GOT3 (cell line): ENCODE measurements around the gene LIN37.

ENCODE experiments used
- DNase-seq: peaks from one replicate; lab custom pipeline; 2025; ENCODE audit warnings: mixed read lengths; lab: John Stamatoyannopoulos, UW

Gene LIN37

GRCh38 chr19:35748106-35749020 lies at the start of gene LIN37:
Gene LIN37, plus strand, starts transcription at chr19:35748576. Its CDS starts 149 bp downstream, at chr19:35748725.
- peak; percentile 95 for DNase-seq

- DNase-seq, result peak; percentile 70
These were observed 46.0 kb upstream of the LIN37 start for GRCh38 chr19:35702223-35703012.

- DNase-seq, result no peak
These were observed 45.0 kb upstream of the LIN37 start for GRCh38 chr19:35703343-35703742.

- DNase-seq, result no peak
These were observed 44.2 kb upstream of the LIN37 start, which contains the start of gene ZBTB32 for GRCh38 chr19:35704218-35704617. Gene ZBTB32, plus strand, starts transcription at chr19:35704558. Its CDS starts 10,069 bp downstream, at chr19:35714627.

- no peak for DNase-seq
These were observed 40.0 kb upstream of the LIN37 start for GRCh38 chr19:35708391-35708790.

- no peak for DNase-seq
These were observed 37.3 kb upstream of the LIN37 start for GRCh38 chr19:35710784-35711723.

GRCh38 chr19:35712567-35713505 lies 35.5 kb upstream of the LIN37 start:
- DNase-seq, result no peak

- no peak for DNase-seq
These were observed 34.9 kb upstream of the LIN37 start for GRCh38 chr19:35713506-35713850.

- DNase-seq, result no peak
These were observed 34.4 kb upstream of the LIN37 start for GRCh38 chr19:35713904-35714495.

GRCh38 chr19:35714601-35715354 lies 33.6 kb upstream of the LIN37 start:
- no peak for DNase-seq

- DNase-seq, result no peak
These were observed 33.0 kb upstream of the LIN37 start for GRCh38 chr19:35715355-35715809.

GRCh38 chr19:35715981-35716800 lies 32.2 kb upstream of the LIN37 start:
- no peak for DNase-seq

- DNase-seq, result peak; percentile 91
These were observed 31.3 kb upstream of the LIN37 start for GRCh38 chr19:35716801-35717664.

- no peak for DNase-seq
These were observed 30.6 kb upstream of the LIN37 start, which contains the start of gene KMT2B for GRCh38 chr19:35717665-35718344. Gene KMT2B, plus strand, starts transcription at chr19:35718003. Its CDS starts 16 bp downstream, at chr19:35718019.

- DNase-seq, result no peak
These were observed 29.9 kb upstream of the LIN37 start for GRCh38 chr19:35718345-35719041.
